Transverse colon (tissue), 4 donors: ENCODE results near the gene DPP10. TPM values are rescaled to one million over a fixed set of nuclear protein-coding genes. Genes with fewer than 3 reads are reported as not detected.

Experiments
- DNase-seq: peaks from one replicate; pipeline ENCODE4 v3.0.0-alpha.2; 2019
- H3K27ac ChIP-seq, 4 donors: fragments of 200-600 bp; sonication (generic); 2 replicates each; pipeline ENCODE4 v1.5.1; 2016 to 2018; ENCODE audit warnings: inconsistent platforms in 4 of 4
- H3K27me3 ChIP-seq: fragments of 200-600 bp; sonication (generic); 2 replicates; pipeline ENCODE4 v1.5.1; 2017; ENCODE audit warnings: inconsistent platforms
- H3K36me3 ChIP-seq, 4 donors: fragments of 200-600 bp; sonication (generic); 2 replicates each; pipeline ENCODE4 v1.5.1; 2017 to 2019; ENCODE audit warnings: inconsistent platforms in 4 of 4
- H3K4me1 ChIP-seq, 4 donors: fragments of 200-600 bp; sonication (generic); 2 replicates each; pipeline ENCODE4 v1.5.1; 2017 to 2020; ENCODE audit warnings: inconsistent platforms in 4 of 4
- H3K4me3 ChIP-seq, 4 donors: fragments of 200-600 bp; sonication (generic); 1 replicate in 1 of 4; 2 replicates in 3 of 4; pipeline versions ENCODE4 v1.5.1 to v1.6.1; 2017 to 2019; ENCODE audit warnings: inconsistent platforms in 4 of 4
- H3K9me3 ChIP-seq, 2 donors: fragments of 200-600 bp; sonication (generic); 2 replicates each; pipeline ENCODE4 v1.5.1; 2017 to 2019; ENCODE audit warnings: inconsistent platforms in 2 of 2
- EP300 ChIP-seq: sonication (generic); formaldehyde crosslinking; IDR thresholded peaks from one replicate; pipeline ENCODE4 v1.6.1; 2017; ENCODE audit warnings: antibody characterized with exemption, low read depth
- POLR2A ChIP-seq: fragments of 450-650 bp; IDR thresholded peaks from one replicate; pipeline ENCODE4 v1.6.1; 2016; ENCODE audit warnings: antibody characterized with exemption, mild to moderate bottlenecking, moderate library complexity
- POLR2AphosphoS5 ChIP-seq, 3 donors: sonication (generic); formaldehyde crosslinking; IDR thresholded peaks; one replicate each; pipeline ENCODE4 v1.6.1; 2016; ENCODE audit warnings: antibody characterized with exemption in 3 of 3
- WGBS, 2 donors: methylation state at CpG; one replicate each; pipeline ENCODE4 v1.1.5; 2018; ENCODE audit warnings: low coverage in 1 of 2; 5-methylcytosine and 5-hydroxymethylcytosine counted together
- in situ Hi-C, 4 donors: fragments of 200-750 bp; cut with MboI; loops; one replicate each; pipeline versions ENCODE4 v1.15.0 to v1.15.1; 2017; ENCODE audit warnings: low sequenced_read_pairs in 3 of 4, low pct_ligation_motif_present in 1 of 4, low pct_unique_long_range_greater_than_20kb in 1 of 4
- intact Hi-C: fragments of 100-400 bp; cut with DNase I; formaldehyde crosslinking; loops from one replicate; pipeline ENCODE4 v1.15.1; 2023; ENCODE audit warnings: low total_unique reads
- total RNA-seq, 4 donors: library from RNA; depleted of rRNA; stranded (reverse); fragments of >200 nt; gene quantifications; one replicate each; pipeline ENCODE4 v1.1.0, GENCODE V29; 2016
- TF ChIP-seq, protein P1 (sequence below), 5 experiments: fragments of 200-600 bp in 3 of 5; fragments of 450-650 bp in 2 of 5; sonication (generic) in 3 of 5; IDR thresholded peaks; 1 replicate in 2 of 5; 2 replicates in 3 of 5; pipeline ENCODE4 v1.5.1; 2016 to 2017; ENCODE audit warnings: antibody characterized with exemption in 5 of 5, inconsistent platforms in 3 of 5, mild to moderate bottlenecking in 2 of 5, moderate library complexity in 1 of 5

The DPP10 gene
- total RNA-seq, 4 donors from 2014 or later: 3.4 to 8.4 (median 7.0) TPM

DNA sequence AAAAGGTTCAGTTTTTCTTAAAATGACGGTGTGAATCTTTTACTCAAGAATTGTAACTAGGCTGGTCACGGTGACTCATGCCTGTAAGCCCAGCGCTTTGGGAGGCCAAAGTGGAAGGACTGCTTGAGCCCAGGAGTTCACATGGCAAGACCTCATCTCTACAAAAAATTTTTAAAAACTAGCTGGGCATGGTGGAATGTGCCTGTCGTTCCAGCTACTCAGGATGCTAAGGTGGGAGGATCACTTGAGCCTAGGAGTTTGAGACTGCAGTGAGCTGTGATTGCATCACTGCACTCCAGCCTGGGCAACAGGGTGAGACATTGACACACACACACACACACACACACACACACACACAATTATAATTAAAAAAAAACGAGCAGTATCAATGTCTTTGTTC, 369.8 kb downstream of the DPP10 start:
- no peak for TF ChIP-seq POLR2A
- no peak for TF ChIP-seq POLR2AphosphoS5 (IDR thresholded peaks at IDR 0.05)
- TF ChIP-seq EP300: no peak
- TF ChIP-seq, protein P1, sequence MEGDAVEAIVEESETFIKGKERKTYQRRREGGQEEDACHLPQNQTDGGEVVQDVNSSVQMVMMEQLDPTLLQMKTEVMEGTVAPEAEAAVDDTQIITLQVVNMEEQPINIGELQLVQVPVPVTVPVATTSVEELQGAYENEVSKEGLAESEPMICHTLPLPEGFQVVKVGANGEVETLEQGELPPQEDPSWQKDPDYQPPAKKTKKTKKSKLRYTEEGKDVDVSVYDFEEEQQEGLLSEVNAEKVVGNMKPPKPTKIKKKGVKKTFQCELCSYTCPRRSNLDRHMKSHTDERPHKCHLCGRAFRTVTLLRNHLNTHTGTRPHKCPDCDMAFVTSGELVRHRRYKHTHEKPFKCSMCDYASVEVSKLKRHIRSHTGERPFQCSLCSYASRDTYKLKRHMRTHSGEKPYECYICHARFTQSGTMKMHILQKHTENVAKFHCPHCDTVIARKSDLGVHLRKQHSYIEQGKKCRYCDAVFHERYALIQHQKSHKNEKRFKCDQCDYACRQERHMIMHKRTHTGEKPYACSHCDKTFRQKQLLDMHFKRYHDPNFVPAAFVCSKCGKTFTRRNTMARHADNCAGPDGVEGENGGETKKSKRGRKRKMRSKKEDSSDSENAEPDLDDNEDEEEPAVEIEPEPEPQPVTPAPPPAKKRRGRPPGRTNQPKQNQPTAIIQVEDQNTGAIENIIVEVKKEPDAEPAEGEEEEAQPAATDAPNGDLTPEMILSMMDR (IDR thresholded peaks at IDR 0.05): no peak
- Histone ChIP-seq H3K9me3 (no peaks in the 10 kb centered on the region), H3K27ac (no peak overlapping the region), H3K36me3 (no peaks in the 10 kb centered on the region), H3K4me3 (no peak overlapping the region), H3K4me1 (no peaks in the 10 kb centered on the region), H3K27me3 (no peaks in the 10 kb centered on the region)
- WGBS, 2 donors: 59 to 77% methylated on average over 4 to 5 of the region's 5 CpGs
- in situ Hi-C loops (no loop called here), intact Hi-C loops (no loop called here)
- no peak for DNase-seq

DNA sequence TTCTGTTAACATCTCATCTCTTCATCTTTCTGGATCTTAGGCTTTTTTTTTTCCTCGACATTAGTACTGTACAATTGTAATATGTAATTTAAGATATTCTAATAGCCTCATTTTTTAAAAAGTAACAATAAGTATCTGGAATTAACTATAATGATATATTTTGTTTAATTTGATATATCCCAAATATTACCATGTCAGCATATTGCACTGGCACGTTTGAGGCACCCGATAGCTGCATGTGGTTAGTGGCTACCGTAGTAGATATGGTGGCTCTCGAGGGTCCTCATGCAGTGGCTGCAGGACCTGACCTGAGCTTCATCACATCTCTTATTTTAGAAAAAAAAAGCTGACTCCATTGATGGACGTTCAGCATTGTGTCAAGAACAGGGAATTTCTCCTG, 371.9 kb downstream of the DPP10 start:
- intact Hi-C loops: no loop called here
- DNase-seq: no peak
- Histone ChIP-seq H3K27ac (no peak overlapping the region), H3K27me3 (no peaks in the 10 kb centered on the region), H3K4me3 (no peak overlapping the region), H3K4me1 (no peaks in the 10 kb centered on the region), H3K9me3 (no peaks in the 10 kb centered on the region), H3K36me3 (no peaks in the 10 kb centered on the region)
- in situ Hi-C loops: no loop called here
- TF ChIP-seq EP300: no peak
- TF ChIP-seq, protein P1 (IDR thresholded peaks at IDR 0.05): no peak
- no peak for TF ChIP-seq POLR2A
- no peak for TF ChIP-seq POLR2AphosphoS5 (IDR thresholded peaks at IDR 0.05)
- 74 to 85% methylated on average over 6 of the region's 6 CpGs for WGBS, 2 donors

DNA sequence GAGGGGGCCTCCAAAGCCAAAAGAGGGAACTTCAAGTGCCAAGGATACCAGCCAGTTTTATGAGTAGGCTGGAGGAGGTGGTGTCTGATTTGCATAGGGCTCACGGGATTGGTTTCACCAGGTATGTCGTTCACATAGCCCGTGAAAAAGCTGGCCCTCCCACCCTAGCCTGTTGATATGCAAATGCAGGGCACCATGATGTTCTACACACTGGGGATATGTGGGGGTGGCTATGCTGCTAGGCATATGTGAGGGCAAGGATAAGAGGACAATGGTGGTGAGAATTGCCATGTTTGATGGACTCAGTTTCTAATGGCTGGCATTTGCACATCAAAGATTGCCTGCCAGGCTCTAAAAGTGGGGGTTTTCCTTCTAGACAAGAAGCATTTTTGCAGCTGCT, 378.6 kb downstream of the DPP10 start:
- in situ Hi-C loops (no loop called here), intact Hi-C loops (no loop called here)
- TF ChIP-seq EP300: no peak
- Histone ChIP-seq H3K9me3 (no peaks in the 10 kb centered on the region), H3K27ac (no peak overlapping the region), H3K27me3 (no peaks in the 10 kb centered on the region), H3K4me1 (no peaks in the 10 kb centered on the region), H3K4me3 (no peak overlapping the region), H3K36me3 (no peaks in the 10 kb centered on the region)
- no peak for DNase-seq
- WGBS, 2 donors: 84% methylated on average over 3 of the region's 3 CpGs; no CpG with 5 or more reads in 1 of the 2 donors

DNA sequence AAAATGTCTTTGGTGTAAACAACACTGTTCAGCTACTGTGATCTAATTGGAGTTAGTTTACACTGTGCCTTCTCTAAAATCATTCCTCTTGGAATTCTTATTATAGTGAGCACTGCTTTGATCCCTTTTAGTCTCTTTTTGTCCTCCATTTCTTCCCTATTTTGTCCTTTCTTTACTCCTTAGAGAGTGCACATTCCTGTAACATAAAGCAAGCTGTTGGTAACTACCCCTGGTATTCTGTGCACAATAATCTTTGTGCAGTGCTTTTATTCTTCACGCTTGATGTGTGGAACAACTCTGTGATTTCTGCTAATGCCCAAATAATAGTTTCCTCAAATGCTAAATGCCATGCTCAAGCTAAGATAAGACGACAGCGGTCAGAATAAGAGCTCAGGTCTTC, 401.5 kb downstream of the DPP10 start:
- Histone ChIP-seq H3K27me3 (no peaks in the 10 kb centered on the region), H3K9me3 (no peaks in the 10 kb centered on the region), H3K27ac (no peak overlapping the region), H3K4me3 (no peak overlapping the region), H3K36me3 (no peaks in the 10 kb centered on the region), H3K4me1 (no peaks in the 10 kb centered on the region)
- intact Hi-C loops (no loop called here), in situ Hi-C loops (no loop called here)
- 89 to 95% methylated on average over 3 of the region's 3 CpGs for WGBS, 2 donors
- DNase-seq: no peak
- TF ChIP-seq, protein P1 (IDR thresholded peaks at IDR 0.05): no peak
- TF ChIP-seq POLR2AphosphoS5 (IDR thresholded peaks at IDR 0.05) (no peak), POLR2A (no peak), EP300 (no peak)

DNA sequence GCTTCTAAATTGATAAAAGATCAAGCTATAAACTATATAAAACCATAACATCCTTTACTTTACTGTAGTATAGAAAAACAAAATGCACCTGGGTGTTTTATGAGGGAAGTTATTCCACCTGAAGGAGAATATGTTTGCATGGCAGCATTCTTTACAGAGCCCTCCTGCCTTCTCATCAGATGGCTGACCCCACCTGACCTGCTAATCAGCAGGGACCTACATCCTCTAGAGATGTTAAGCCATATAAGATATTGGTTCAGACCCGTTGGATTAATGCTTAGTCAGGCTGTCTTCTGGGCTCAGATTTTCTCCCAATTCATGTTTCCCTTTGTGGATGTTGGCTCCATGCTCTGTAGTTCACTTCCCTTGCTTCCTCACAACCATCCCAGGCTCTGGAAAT, 414.8 kb downstream of the DPP10 start:
- H3K27me3 ChIP-seq: no peaks in the 10 kb centered on the region
- no peak for DNase-seq
- in situ Hi-C loops (no loop called here), intact Hi-C loops (no loop called here)
- no peaks in the 10 kb centered on the region for H3K36me3 ChIP-seq
- H3K4me3 ChIP-seq: no peak overlapping the region
- TF ChIP-seq POLR2A (no peak), POLR2AphosphoS5 (IDR thresholded peaks at IDR 0.05) (no peak), EP300 (no peak)
- TF ChIP-seq, protein P1 (IDR thresholded peaks at IDR 0.05): no peak
- H3K27ac ChIP-seq: no peak overlapping the region
- 43 to 60% methylated on average over 1 of the region's 1 CpG for WGBS, 2 donors
- H3K4me1 ChIP-seq: no peaks in the 10 kb centered on the region
- H3K9me3 ChIP-seq: no peaks in the 10 kb centered on the region
